Measurements from ENCODE around the gene TRNP1. TPM values are rescaled to one million over a fixed set of nuclear protein-coding genes. Genes with fewer than 3 reads are reported as not detected.

The TRNP1 gene
- polyA plus RNA-seq, 1 experiment = 50.7 TPM

DNA sequence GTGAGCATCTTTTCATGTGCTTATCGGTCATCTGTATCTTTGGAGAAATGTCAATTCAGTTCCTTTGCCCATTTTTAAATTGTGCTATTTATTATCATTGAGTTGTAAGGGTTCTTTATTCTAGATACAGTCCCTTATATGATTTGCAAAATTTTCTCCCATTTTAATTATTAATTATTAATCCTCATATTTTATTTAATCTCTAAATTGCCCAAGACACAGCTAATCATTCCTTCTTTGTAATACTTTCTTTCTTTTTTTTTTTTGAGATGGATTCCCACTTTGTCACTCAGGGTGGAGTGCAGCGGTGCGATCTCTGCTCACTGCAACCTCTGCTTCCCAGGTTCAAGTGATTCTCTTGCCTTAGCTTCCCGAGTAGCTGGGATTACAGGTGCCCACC, 32.2 kb downstream of the TRNP1 start:
- Histone ChIP-seq H3K4me3 (ENCODE audit: low read depth, low read length) (no peak overlapping the region), H3K9me3 (ENCODE audit: control insufficient read depth, insufficient read depth, low read length) (no peaks in the 10 kb centered on the region), H3K27ac (ENCODE audit: low read depth, low read length) (no peak overlapping the region), H3K27me3 (ENCODE audit: control insufficient read depth, insufficient read depth, low read length) (no peaks in the 10 kb centered on the region)
- POLR2A ChIA-PET = no interaction called here
- CTCF ChIA-PET = interaction anchor here (1.6 kb wide), 1 partner anchor 27 kb away, joined by 3 read pairs; no protein-coding TSS in a partner anchor
- TF ChIP-seq CTCF (IDR thresholded peaks at IDR 0.05; ENCODE audit: low read depth, low read length) = no peak
- no peak for DNase-seq (ENCODE audit: low read depth, low spot score)

- TF ChIP-seq CTCF (IDR thresholded peaks at IDR 0.05; ENCODE audit: low read depth, low read length) = no peak
- POLR2A ChIA-PET = interaction anchor here (1.5 kb wide), 1 partner anchor 14 kb away, joined by 4 read pairs; the partner anchor contains the start of gene TENT5B
- H3K27me3 ChIP-seq (ENCODE audit: control insufficient read depth, insufficient read depth, low read length) = no peaks in the 10 kb centered on the region
- CTCF ChIA-PET = interaction anchor here (1.1 kb wide), 1 partner anchor 19 kb away, joined by 5 read pairs; no protein-coding TSS in a partner anchor
- DNase-seq (ENCODE audit: low read depth, low spot score) = no peak
- no peak overlapping the region for H3K4me3 ChIP-seq (ENCODE audit: low read depth, low read length)
- H3K9me3 ChIP-seq (ENCODE audit: control insufficient read depth, insufficient read depth, low read length) = no peaks in the 10 kb centered on the region
- H3K27ac ChIP-seq (ENCODE audit: low read depth, low read length) = no peak overlapping the region
These were observed 33.4 kb downstream of the TRNP1 start for GRCh38 chr1:27026621-27027574.

GRCh38 chr1:27027575-27028250, 34.2 kb downstream of the TRNP1 start:
- H3K9me3 ChIP-seq (ENCODE audit: control insufficient read depth, insufficient read depth, low read length) = no peaks in the 10 kb centered on the region
- H3K27ac ChIP-seq (ENCODE audit: low read depth, low read length) = no peak overlapping the region
- no peak for TF ChIP-seq CTCF (IDR thresholded peaks at IDR 0.05; ENCODE audit: low read depth, low read length)
- H3K4me3 ChIP-seq (ENCODE audit: low read depth, low read length) = no peak overlapping the region
- CTCF ChIA-PET = interaction anchor here (0.6 to 2.4 kb wide), 5 partner anchors 16 to 112 kb away, joined by 3 to 11 read pairs (median 8); no protein-coding TSS in a partner anchor
- DNase-seq (ENCODE audit: low read depth, low spot score) = no peak
- H3K27me3 ChIP-seq (ENCODE audit: control insufficient read depth, insufficient read depth, low read length) = no peaks in the 10 kb centered on the region
- POLR2A ChIA-PET = interaction anchor here (1.5 kb wide), 1 partner anchor 15 kb away, joined by 4 read pairs; the partner anchor contains the start of gene TENT5B

DNA sequence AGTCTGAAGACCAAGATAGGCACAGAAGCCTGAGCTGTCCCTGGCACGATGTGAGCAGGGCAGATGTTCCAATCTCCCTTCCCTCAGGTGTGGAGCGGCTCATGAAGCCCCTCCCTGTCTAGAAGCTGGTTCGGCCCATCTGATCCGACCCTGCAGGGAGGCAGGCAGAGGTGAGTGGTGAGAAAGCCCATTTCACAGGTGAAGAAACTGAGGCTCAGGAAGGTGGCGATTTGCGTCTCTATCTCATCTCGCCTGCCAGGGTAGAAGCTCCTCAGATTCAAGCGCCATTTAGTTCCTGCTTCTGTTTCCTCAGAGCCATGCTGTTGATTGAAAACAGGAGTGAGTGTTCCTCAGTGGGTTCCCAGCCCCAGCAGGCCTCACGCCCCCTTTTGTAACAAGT, 36.0 kb downstream of the TRNP1 start:
- no peak for DNase-seq (ENCODE audit: low read depth, low spot score)
- ChIA-PET POLR2A (interaction anchor here (0.9 kb wide), 1 partner anchor 17 kb away, joined by 3 read pairs; the partner anchor contains the start of gene TENT5B), CTCF (interaction anchor here (0.6 to 2.4 kb wide), 2 partner anchors 16 to 267 kb away, joined by 4 to 11 read pairs; no protein-coding TSS in a partner anchor)
- H3K27me3 ChIP-seq (ENCODE audit: control insufficient read depth, insufficient read depth, low read length) = no peaks in the 10 kb centered on the region
- no peaks in the 10 kb centered on the region for H3K9me3 ChIP-seq (ENCODE audit: control insufficient read depth, insufficient read depth, low read length)
- no peak for TF ChIP-seq CTCF (IDR thresholded peaks at IDR 0.05; ENCODE audit: low read depth, low read length)
- H3K4me3 ChIP-seq (ENCODE audit: low read depth, low read length) = no peak overlapping the region
- no peak overlapping the region for H3K27ac ChIP-seq (ENCODE audit: low read depth, low read length)
